ENCODE measurements around the gene VEPH1. TPM values are rescaled to one million over a fixed set of nuclear protein-coding genes. Genes with fewer than 3 reads are reported as not detected.

The VEPH1 gene
- total and polyA plus RNA-seq, 5 donors from 2014 or later: 2.6 TPM; not detected in 4

DNA sequence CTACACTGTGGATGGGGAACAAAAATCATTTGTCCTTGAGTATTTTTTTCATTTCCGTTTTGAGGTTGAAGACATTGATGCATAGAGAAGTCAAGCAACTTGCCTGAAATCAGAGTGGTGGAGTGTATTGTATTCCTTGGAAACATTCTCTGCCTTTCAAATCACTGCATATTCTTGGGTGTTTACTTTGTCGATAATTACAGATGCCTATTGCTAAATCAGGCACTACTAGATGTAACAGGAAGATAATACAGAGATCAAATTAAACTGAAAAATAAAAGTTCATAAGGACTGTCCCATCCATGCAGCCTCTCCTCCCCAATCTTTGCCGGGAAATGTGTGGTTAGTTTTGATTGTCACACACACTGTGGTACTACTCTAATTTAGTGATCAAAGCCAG, 37.4 kb upstream of the VEPH1 start:
- H3K27me3 Mint-ChIP-seq: peaks cover 17% of the 10 kb centered on the region

DNA sequence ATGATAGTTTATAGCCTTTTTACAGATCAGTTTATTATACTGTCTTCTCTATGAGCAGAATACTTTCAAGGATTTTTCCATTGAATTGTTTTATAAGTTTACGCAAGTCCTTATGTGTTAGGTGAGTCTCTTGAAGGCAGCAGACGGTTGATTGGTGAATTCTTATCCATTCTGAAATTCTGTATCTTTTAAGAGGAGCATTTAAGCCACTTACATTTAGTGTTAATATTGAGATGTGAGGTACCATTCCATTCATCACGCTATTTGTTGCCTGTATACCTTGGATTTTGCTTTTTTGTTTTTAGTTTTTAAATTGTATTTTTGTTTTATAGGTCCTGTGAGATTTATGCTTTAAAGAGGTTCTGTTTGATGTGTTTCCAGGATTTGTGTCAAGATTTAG, 32.5 kb upstream of the VEPH1 start:
- H3K4me1 ChIP-seq (ENCODE audit: control insufficient read depth, insufficient read depth, low read length, poor library complexity, severe bottlenecking): no peaks in the 10 kb centered on the region
- no peaks in the 10 kb centered on the region for H3K9me3 Mint-ChIP-seq
- no peaks in the 10 kb centered on the region for H3K4me1 Mint-ChIP-seq
- no peak for DNase-seq
- H3K36me3 Mint-ChIP-seq: no peaks in the 10 kb centered on the region
- H3K27ac ChIP-seq (ENCODE audit: insufficient read depth, low read length, poor library complexity, severe bottlenecking): no peak overlapping the region
- no peak overlapping the region for H3K4me3 ChIP-seq (ENCODE audit: low read depth, low read length)
- no peaks in the 10 kb centered on the region for H3K27me3 Mint-ChIP-seq
- H3K27ac Mint-ChIP-seq: no peak overlapping the region
- no peak for ATAC-seq (ENCODE audit: low read depth in 2 of 2)
- H3K27me3 ChIP-seq (ENCODE audit: control insufficient read depth, insufficient read depth, low read length): no peaks in the 10 kb centered on the region
- no peaks in the 10 kb centered on the region for H3K36me3 ChIP-seq (ENCODE audit: control insufficient read depth, insufficient read depth, low read length)
- no peaks in the 10 kb centered on the region for H3K9me3 ChIP-seq (ENCODE audit: control insufficient read depth in 2 of 2, low read length in 2 of 2)
- H3K4me3 Mint-ChIP-seq: no peak overlapping the region

More for the DNA sequence above, 37.4 kb upstream of the VEPH1 start:
- H3K9me3 Mint-ChIP-seq: peaks cover 0 to 11% (median 0%) of the 10 kb centered on the region in 7 donors
- H3K27me3 ChIP-seq (ENCODE audit: control insufficient read depth, insufficient read depth, low read length): peaks cover 2% of the 10 kb centered on the region
- H3K27ac ChIP-seq (ENCODE audit: insufficient read depth, low read length, poor library complexity, severe bottlenecking): no peak overlapping the region
- H3K4me3 Mint-ChIP-seq: no peak overlapping the region
- H3K27ac Mint-ChIP-seq: no peak overlapping the region
- H3K36me3 ChIP-seq (ENCODE audit: control insufficient read depth, insufficient read depth, low read length): no peaks in the 10 kb centered on the region
- H3K9me3 ChIP-seq (ENCODE audit: control insufficient read depth in 2 of 2, low read length in 2 of 2): no peaks in the 10 kb centered on the region
- H3K4me1 ChIP-seq (ENCODE audit: control insufficient read depth, insufficient read depth, low read length, poor library complexity, severe bottlenecking): no peaks in the 10 kb centered on the region
- H3K4me3 ChIP-seq (ENCODE audit: low read depth, low read length): no peak overlapping the region
- no peaks in the 10 kb centered on the region for H3K4me1 Mint-ChIP-seq
- ATAC-seq (ENCODE audit: low read depth in 2 of 2): no peak
- no peak for DNase-seq
- no peaks in the 10 kb centered on the region for H3K36me3 Mint-ChIP-seq

DNA sequence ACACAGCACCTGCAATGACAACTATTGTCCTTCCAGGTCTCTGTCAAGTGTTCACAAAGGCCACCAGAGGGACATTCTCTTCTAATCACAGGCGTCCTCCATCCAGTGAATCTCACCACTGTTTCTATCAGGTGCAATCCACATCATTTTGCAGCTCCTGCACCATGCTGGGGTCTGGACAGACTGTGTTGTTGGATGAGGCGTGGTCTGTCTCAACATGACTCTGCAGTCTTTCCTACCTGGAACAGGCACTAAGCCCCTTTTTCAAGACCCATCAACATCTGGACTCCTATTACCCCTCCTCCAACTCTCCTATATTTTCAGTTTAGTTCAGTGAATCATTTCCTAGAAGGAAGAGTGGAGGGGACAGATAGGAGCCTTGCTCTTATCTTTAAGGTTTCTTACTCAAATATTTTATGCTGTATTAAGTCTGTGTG, 31.5 kb upstream of the VEPH1 start:
- no peak for ATAC-seq (ENCODE audit: low read depth in 2 of 2)
- no peaks in the 10 kb centered on the region for H3K4me1 Mint-ChIP-seq

DNA sequence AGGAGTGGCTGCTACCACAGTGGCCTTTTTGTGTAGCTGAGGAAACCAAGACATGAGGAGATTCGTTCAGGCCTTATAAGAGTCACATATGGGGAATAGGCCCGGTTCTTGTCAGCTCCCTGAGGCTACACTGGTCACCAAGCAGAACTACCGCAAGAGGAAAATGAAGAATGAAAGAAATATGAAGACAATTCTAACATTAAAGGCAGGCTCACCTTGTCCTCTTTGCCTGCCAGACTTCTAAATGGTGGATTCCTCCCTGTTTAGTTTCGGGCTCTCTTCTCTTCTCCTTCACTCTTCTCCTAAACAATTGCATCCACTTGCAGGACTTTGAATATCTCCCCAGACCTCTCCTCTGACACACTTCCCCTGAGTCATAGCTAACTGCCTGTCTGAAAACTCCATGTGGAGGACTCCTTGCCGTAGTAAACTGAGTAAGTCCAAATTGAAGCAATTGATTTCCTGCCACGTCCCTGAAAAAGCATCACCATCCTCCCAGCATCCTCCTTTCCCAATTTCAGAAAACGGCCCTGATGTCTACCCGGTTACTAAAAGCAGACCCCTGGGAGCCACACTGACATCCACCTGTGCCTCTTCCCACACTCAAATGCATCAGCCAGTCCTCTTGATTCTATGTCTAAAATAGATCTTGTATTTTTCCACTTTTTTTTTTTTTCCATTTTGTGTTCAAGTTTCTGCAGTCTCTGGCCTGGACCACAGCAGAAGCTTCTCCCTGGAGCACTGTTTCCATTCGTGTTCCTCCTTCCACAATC, 30.3 kb upstream of the VEPH1 start:
- no peak for ATAC-seq (ENCODE audit: low read depth in 2 of 2)
- no peak for DNase-seq
- Mint-ChIP-seq H3K36me3 (no peaks in the 10 kb centered on the region), H3K27ac (no peak overlapping the region), H3K9me3 (no peaks in the 10 kb centered on the region), H3K4me1 (no peaks in the 10 kb centered on the region), H3K27me3 (no peaks in the 10 kb centered on the region), H3K4me3 (no peak overlapping the region)
- H3K27me3 ChIP-seq (ENCODE audit: control insufficient read depth, insufficient read depth, low read length): no peaks in the 10 kb centered on the region
- H3K4me3 ChIP-seq (ENCODE audit: low read depth, low read length): no peak overlapping the region
- H3K36me3 ChIP-seq (ENCODE audit: control insufficient read depth, insufficient read depth, low read length): no peaks in the 10 kb centered on the region
- H3K9me3 ChIP-seq (ENCODE audit: control insufficient read depth in 2 of 2, low read length in 2 of 2): no peaks in the 10 kb centered on the region
- H3K4me1 ChIP-seq (ENCODE audit: control insufficient read depth, insufficient read depth, low read length, poor library complexity, severe bottlenecking): no peaks in the 10 kb centered on the region
- no peak overlapping the region for H3K27ac ChIP-seq (ENCODE audit: insufficient read depth, low read length, poor library complexity, severe bottlenecking)

More for the DNA sequence above, 31.5 kb upstream of the VEPH1 start:
- no peak overlapping the region for H3K27ac Mint-ChIP-seq
- H3K27me3 Mint-ChIP-seq: no peaks in the 10 kb centered on the region
- no peaks in the 10 kb centered on the region for H3K36me3 ChIP-seq (ENCODE audit: control insufficient read depth, insufficient read depth, low read length)
- H3K27ac ChIP-seq (ENCODE audit: insufficient read depth, low read length, poor library complexity, severe bottlenecking): no peak overlapping the region
- H3K9me3 ChIP-seq (ENCODE audit: control insufficient read depth in 2 of 2, low read length in 2 of 2): no peaks in the 10 kb centered on the region
- H3K27me3 ChIP-seq (ENCODE audit: control insufficient read depth, insufficient read depth, low read length): no peaks in the 10 kb centered on the region
- H3K4me3 ChIP-seq (ENCODE audit: low read depth, low read length): no peak overlapping the region
- DNase-seq: no peak
- no peaks in the 10 kb centered on the region for H3K4me1 ChIP-seq (ENCODE audit: control insufficient read depth, insufficient read depth, low read length, poor library complexity, severe bottlenecking)
- no peaks in the 10 kb centered on the region for H3K9me3 Mint-ChIP-seq
- H3K36me3 Mint-ChIP-seq: no peaks in the 10 kb centered on the region
- H3K4me3 Mint-ChIP-seq: no peak overlapping the region

DNA sequence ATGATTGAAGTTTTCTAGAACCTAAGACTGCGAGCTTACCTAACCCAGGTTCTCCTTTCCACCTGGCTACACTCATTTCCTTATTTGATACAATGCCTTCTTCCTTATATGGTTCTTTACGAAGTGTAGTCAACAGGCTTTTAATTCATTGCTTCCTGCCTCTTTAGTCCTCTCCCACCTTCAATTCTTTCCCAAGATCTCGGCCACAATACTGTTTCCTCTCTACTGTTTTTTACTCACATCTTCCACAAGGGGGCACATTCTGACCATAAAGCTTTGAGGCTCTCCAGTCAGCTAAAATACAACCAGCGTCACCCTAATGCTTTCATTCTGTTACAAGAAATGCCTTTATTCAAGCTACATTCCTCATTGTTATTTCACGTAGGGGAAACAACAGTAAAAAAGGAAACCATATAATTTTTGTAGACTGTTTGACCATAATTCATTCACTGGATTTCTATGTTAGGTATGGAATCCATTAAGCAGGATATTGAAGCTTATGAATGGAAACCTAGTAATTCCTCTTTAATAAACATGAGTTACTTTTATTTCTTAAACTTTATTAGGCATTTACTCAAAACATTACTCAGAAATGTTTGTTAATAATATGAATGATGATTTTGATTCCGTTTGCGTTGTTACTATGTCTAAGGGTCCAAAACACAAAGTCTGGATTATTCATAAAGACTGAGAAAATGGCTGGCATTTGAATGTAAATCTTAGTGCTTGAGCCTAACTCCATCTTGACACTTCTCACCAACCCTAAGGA, 29.5 kb upstream of the VEPH1 start:
- no peaks in the 10 kb centered on the region for H3K27me3 Mint-ChIP-seq
- H3K36me3 ChIP-seq (ENCODE audit: control insufficient read depth, insufficient read depth, low read length): no peaks in the 10 kb centered on the region
- no peaks in the 10 kb centered on the region for H3K9me3 ChIP-seq (ENCODE audit: control insufficient read depth in 2 of 2, low read length in 2 of 2)
- no peak overlapping the region for H3K4me3 Mint-ChIP-seq
- no peak for ATAC-seq (ENCODE audit: low read depth in 2 of 2)
- no peaks in the 10 kb centered on the region for H3K36me3 Mint-ChIP-seq
- H3K4me1 Mint-ChIP-seq: no peaks in the 10 kb centered on the region
- no peak overlapping the region for H3K27ac ChIP-seq (ENCODE audit: insufficient read depth, low read length, poor library complexity, severe bottlenecking)
- H3K4me1 ChIP-seq (ENCODE audit: control insufficient read depth, insufficient read depth, low read length, poor library complexity, severe bottlenecking): no peaks in the 10 kb centered on the region
- H3K4me3 ChIP-seq (ENCODE audit: low read depth, low read length): no peak overlapping the region
- H3K27ac Mint-ChIP-seq: no peak overlapping the region
- DNase-seq: peak in 2 of 3 donors; percentile 2 to 41
- H3K9me3 Mint-ChIP-seq: peaks cover 0 to 2% (median 0%) of the 10 kb centered on the region in 7 donors
- H3K27me3 ChIP-seq (ENCODE audit: control insufficient read depth, insufficient read depth, low read length): no peaks in the 10 kb centered on the region

DNA sequence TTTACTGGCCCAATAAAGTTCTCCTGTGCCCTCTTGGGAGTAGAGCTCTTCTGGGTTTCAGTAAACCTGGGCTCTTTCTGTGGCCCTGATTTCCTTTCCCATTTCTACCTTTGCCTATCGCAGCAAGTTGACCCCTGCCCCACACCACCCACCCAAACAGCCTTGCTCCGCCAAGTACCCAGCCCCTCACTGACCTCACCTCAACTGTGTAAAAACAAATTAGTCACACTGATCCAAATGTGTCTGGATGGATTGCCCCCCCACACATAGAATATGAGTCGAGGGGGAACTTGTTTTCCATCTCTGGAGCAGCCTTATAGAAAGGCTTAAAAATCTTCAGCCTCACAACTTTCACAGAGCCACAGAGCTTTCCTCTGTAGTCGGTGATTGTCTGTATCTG, 28.6 kb upstream of the VEPH1 start:
- Histone ChIP-seq H3K27ac (ENCODE audit: insufficient read depth, low read length, poor library complexity, severe bottlenecking) (no peak overlapping the region), H3K4me1 (ENCODE audit: control insufficient read depth, insufficient read depth, low read length, poor library complexity, severe bottlenecking) (no peaks in the 10 kb centered on the region), H3K36me3 (ENCODE audit: control insufficient read depth, insufficient read depth, low read length) (no peaks in the 10 kb centered on the region), H3K4me3 (ENCODE audit: low read depth, low read length) (no peak overlapping the region), H3K9me3 (ENCODE audit: control insufficient read depth in 2 of 2, low read length in 2 of 2) (no peaks in the 10 kb centered on the region), H3K27me3 (ENCODE audit: control insufficient read depth, insufficient read depth, low read length) (no peaks in the 10 kb centered on the region)
- Mint-ChIP-seq H3K9me3 (peaks cover 0 to 2% (median 0%) of the 10 kb centered on the region in 7 donors), H3K4me3 (no peak overlapping the region), H3K27me3 (no peaks in the 10 kb centered on the region), H3K36me3 (no peaks in the 10 kb centered on the region), H3K27ac (no peak overlapping the region), H3K4me1 (no peaks in the 10 kb centered on the region)
- DNase-seq: no peak
- no peak for ATAC-seq (ENCODE audit: low read depth in 2 of 2)

DNA sequence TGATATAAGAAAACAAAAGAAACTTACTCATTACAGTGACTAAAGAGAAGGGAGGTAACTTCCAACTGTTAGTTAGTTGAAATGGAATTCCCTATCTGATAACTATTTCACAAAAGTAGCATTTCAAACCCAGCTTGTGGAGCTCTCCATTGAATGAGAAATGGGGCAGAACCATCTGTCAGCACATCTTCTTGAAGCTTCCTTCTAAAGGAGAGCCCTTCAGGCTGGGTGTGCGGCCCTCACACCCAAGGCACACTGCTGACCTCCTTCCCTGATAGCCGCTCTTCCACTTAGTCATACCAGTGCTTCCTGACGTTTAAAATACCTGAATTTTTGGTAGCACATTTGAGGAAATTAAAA, 28.1 kb upstream of the VEPH1 start:
- H3K36me3 ChIP-seq (ENCODE audit: control insufficient read depth, insufficient read depth, low read length): no peaks in the 10 kb centered on the region
- no peak overlapping the region for H3K4me3 Mint-ChIP-seq
- no peak overlapping the region for H3K4me3 ChIP-seq (ENCODE audit: low read depth, low read length)
- H3K27ac ChIP-seq (ENCODE audit: insufficient read depth, low read length, poor library complexity, severe bottlenecking): no peak overlapping the region
- H3K4me1 Mint-ChIP-seq: no peaks in the 10 kb centered on the region
- no peaks in the 10 kb centered on the region for H3K4me1 ChIP-seq (ENCODE audit: control insufficient read depth, insufficient read depth, low read length, poor library complexity, severe bottlenecking)
- peaks cover 0 to 2% (median 0%) of the 10 kb centered on the region in 7 donors for H3K9me3 Mint-ChIP-seq
- no peaks in the 10 kb centered on the region for H3K36me3 Mint-ChIP-seq
- no peaks in the 10 kb centered on the region for H3K27me3 Mint-ChIP-seq
- DNase-seq: no peak
- H3K9me3 ChIP-seq (ENCODE audit: control insufficient read depth in 2 of 2, low read length in 2 of 2): no peaks in the 10 kb centered on the region
- ATAC-seq (ENCODE audit: low read depth in 2 of 2): no peak
- H3K27me3 ChIP-seq (ENCODE audit: control insufficient read depth, insufficient read depth, low read length): no peaks in the 10 kb centered on the region
- H3K27ac Mint-ChIP-seq: no peak overlapping the region
